Measurements from ENCODE around the gene DCDC2.
"Not testable (repeated sequence)": the region's sequence is repeated elsewhere in the genome, so short reads cannot be mapped to it uniquely, and the experiment has no call there.

The DCDC2 gene

DNA sequence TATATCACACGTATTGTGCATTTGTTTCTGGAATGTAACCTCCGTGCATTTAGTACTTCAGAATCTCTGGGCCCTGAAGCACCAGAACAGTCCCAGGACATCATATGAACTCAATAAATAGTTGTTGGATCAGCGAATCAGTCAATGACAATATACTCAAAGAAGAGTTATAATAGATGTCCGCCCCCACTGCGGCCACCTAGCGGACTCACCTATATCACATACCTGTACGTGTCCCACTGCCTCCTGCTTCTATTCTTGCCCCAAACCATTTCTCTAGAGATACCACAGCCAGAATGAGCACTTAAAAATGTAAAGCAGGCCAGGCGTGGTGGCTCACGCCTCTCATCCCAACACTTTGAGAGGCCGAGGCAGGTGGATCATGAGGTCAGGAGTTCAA lies 73.9 kb downstream of the DCDC2 start:
- no peak overlapping the region for H3K9ac ChIP-seq (ENCODE audit: low read length)
- H3K4me3 ChIP-seq (ENCODE audit: low read length), result no peak overlapping the region
- H3K9me3 ChIP-seq (ENCODE audit: control insufficient read depth, low read length), result no peaks in the 10 kb centered on the region
- H3K27me3 ChIP-seq (replicated peaks; ENCODE audit: control insufficient read depth, insufficient read depth, low read length), result peaks cover 13% of the 10 kb centered on the region
- DNase-seq (ENCODE audit: low read depth), result no peak
- peaks cover 5% of the 10 kb centered on the region for H3K4me1 ChIP-seq (ENCODE audit: control insufficient read depth, insufficient read depth, low read length)
- H3K36me3 ChIP-seq (ENCODE audit: control insufficient read depth, insufficient read depth, low read length, severe bottlenecking), result no peaks in the 10 kb centered on the region

DNA sequence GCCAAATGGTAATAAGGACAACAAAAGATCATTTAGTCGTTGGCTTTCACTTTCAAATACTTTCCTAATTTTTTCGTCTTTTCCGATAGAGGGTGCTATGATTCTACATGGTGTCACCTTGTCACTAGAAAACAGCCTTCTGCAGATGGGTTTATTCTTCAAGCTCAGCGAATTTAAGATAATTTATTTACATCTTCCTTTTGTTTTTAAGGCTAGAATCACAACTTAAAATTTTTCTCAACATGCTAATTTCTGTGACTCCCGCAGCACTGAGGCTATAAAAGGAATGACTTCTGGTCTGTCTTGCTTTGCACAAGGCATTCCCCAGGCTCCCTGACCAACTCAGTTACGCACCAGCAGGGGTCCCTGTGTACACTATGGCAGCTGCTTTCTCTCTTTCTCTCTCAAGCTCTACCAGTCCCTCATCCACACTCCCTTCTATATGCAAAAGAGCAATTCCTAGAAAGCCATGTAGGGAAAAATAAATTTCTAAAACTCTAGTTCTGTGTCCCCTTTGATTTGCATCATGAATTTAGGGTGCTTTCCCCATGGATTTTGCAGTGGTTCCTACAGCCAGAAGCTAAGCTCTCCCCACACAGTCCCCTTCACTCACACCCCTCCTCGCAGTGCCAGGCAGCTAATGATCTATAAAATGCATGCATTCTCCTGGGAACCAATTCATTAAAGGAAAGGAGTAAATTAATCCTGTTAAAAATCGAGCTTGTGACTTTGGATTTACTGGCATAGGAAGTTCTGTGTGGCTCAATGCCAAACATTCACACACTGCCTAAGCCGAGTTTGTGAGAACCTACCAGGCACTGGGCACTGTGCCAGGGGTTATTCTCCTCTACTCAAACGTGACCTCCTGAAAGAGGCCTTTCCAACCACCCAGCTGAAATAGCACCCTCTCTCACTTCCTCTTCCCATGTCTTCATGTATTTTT lies 74.5 kb downstream of the DCDC2 start:
- Histone ChIP-seq H3K27me3 (replicated peaks; ENCODE audit: control insufficient read depth, insufficient read depth, low read length) (peaks cover 20% of the 10 kb centered on the region), H3K4me3 (ENCODE audit: low read length) (peak overlapping the region; percentile 37), H3K4me1 (ENCODE audit: control insufficient read depth, insufficient read depth, low read length) (peaks cover 5% of the 10 kb centered on the region), H3K9ac (ENCODE audit: low read length) (no peak overlapping the region), H3K36me3 (ENCODE audit: control insufficient read depth, insufficient read depth, low read length, severe bottlenecking) (no peaks in the 10 kb centered on the region), H3K9me3 (ENCODE audit: control insufficient read depth, low read length) (no peaks in the 10 kb centered on the region)
- DNase-seq (ENCODE audit: low read depth), result peak; percentile 88

GRCh38 chr6:24274441-24275083 lies 83.3 kb downstream of the DCDC2 start:
- no peak overlapping the region for H3K9ac ChIP-seq (ENCODE audit: low read length)
- DNase-seq (ENCODE audit: low read depth), result peak; percentile 76
- H3K36me3 ChIP-seq (ENCODE audit: control insufficient read depth, insufficient read depth, low read length, severe bottlenecking), result no peaks in the 10 kb centered on the region
- no peak overlapping the region for H3K4me3 ChIP-seq (ENCODE audit: low read length)
- no peaks in the 10 kb centered on the region for H3K9me3 ChIP-seq (ENCODE audit: control insufficient read depth, low read length)
- no peaks in the 10 kb centered on the region for H3K4me1 ChIP-seq (ENCODE audit: control insufficient read depth, insufficient read depth, low read length)
- H3K27me3 ChIP-seq (replicated peaks; ENCODE audit: control insufficient read depth, insufficient read depth, low read length), result peaks cover 17% of the 10 kb centered on the region

- no peak overlapping the region for H3K9ac ChIP-seq (ENCODE audit: low read length)
- H3K4me1 ChIP-seq (ENCODE audit: control insufficient read depth, insufficient read depth, low read length), result no peaks in the 10 kb centered on the region
- no peaks in the 10 kb centered on the region for H3K9me3 ChIP-seq (ENCODE audit: control insufficient read depth, low read length)
- no peak overlapping the region for H3K4me3 ChIP-seq (ENCODE audit: low read length)
- peak; percentile 80 for DNase-seq (ENCODE audit: low read depth)
- H3K27me3 ChIP-seq (replicated peaks; ENCODE audit: control insufficient read depth, insufficient read depth, low read length), result peaks cover 6% of the 10 kb centered on the region
- H3K36me3 ChIP-seq (ENCODE audit: control insufficient read depth, insufficient read depth, low read length, severe bottlenecking), result no peaks in the 10 kb centered on the region
These were observed 84.6 kb downstream of the DCDC2 start for GRCh38 chr6:24273096-24273870.

GRCh38 chr6:24272553-24272952 lies 85.3 kb downstream of the DCDC2 start:
- Histone ChIP-seq H3K4me1 (ENCODE audit: control insufficient read depth, insufficient read depth, low read length) (no peaks in the 10 kb centered on the region), H3K27me3 (replicated peaks; ENCODE audit: control insufficient read depth, insufficient read depth, low read length) (no peaks in the 10 kb centered on the region), H3K9me3 (ENCODE audit: control insufficient read depth, low read length) (no peaks in the 10 kb centered on the region), H3K36me3 (ENCODE audit: control insufficient read depth, insufficient read depth, low read length, severe bottlenecking) (no peaks in the 10 kb centered on the region), H3K4me3 (ENCODE audit: low read length) (no peak overlapping the region), H3K9ac (ENCODE audit: low read length) (no peak overlapping the region)
- DNase-seq (ENCODE audit: low read depth), result peak; percentile 9

GRCh38 chr6:24272148-24272547 lies 85.7 kb downstream of the DCDC2 start:
- Histone ChIP-seq H3K9ac (ENCODE audit: low read length) (no peak overlapping the region), H3K36me3 (ENCODE audit: control insufficient read depth, insufficient read depth, low read length, severe bottlenecking) (no peaks in the 10 kb centered on the region), H3K4me1 (ENCODE audit: control insufficient read depth, insufficient read depth, low read length) (no peaks in the 10 kb centered on the region), H3K4me3 (ENCODE audit: low read length) (no peak overlapping the region), H3K9me3 (ENCODE audit: control insufficient read depth, low read length) (no peaks in the 10 kb centered on the region), H3K27me3 (replicated peaks; ENCODE audit: control insufficient read depth, insufficient read depth, low read length) (no peaks in the 10 kb centered on the region)
- no peak for DNase-seq (ENCODE audit: low read depth)

- no peak for DNase-seq (ENCODE audit: low read depth)
- H3K9ac ChIP-seq (ENCODE audit: low read length), result no peak overlapping the region
- H3K4me3 ChIP-seq (ENCODE audit: low read length), result no peak overlapping the region
- no peaks in the 10 kb centered on the region for H3K36me3 ChIP-seq (ENCODE audit: control insufficient read depth, insufficient read depth, low read length, severe bottlenecking)
- H3K27me3 ChIP-seq (replicated peaks; ENCODE audit: control insufficient read depth, insufficient read depth, low read length), result no peaks in the 10 kb centered on the region
- H3K9me3 ChIP-seq (ENCODE audit: control insufficient read depth, low read length), result no peaks in the 10 kb centered on the region
- no peaks in the 10 kb centered on the region for H3K4me1 ChIP-seq (ENCODE audit: control insufficient read depth, insufficient read depth, low read length)
These were observed 87.8 kb downstream of the DCDC2 start for GRCh38 chr6:24270011-24270410.

DNA sequence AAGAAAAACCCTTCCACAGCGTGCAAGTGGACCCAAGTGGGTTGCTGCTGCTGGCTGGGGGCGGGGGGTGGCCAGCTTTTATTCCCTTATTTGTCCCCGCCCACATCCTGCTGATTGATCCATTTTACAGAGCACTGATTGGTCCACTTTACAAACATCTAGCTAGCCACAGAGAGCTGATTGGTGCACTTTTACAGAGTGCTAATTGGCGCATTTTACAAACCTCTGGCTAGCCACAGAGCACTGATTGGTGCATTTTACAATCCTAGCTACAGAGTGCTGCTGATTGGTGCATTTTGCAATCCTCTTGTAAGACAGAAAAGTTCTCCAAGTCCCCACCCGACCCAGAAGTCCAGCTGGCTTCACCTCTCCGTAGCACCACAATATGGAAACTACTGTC lies 99.6 kb downstream of the DCDC2 start:
- H3K9ac ChIP-seq (ENCODE audit: low read length), result not testable (repeated sequence)

DNA sequence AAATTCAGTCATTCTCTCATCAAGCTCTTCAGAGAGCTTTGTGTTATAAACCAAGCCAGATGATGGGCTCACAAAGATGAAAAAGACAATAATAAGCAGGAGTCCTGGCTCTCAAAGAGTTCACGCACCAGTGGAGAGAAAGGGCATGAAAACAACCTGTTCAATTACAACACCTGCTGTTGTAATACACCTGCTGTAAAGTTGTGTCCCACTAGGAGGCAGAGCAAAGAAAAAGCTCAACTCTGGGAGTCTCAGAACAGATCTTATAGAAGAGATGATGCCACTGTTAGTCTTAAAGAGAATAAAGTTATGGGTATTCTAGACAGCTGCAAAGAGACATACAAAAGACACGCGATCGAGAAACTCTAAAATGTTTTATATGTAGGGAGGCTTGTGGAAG lies 100.6 kb downstream of the DCDC2 start:
- Histone ChIP-seq H3K9me3 (ENCODE audit: control insufficient read depth, low read length) (peaks cover 23% of the 10 kb centered on the region), H3K27me3 (replicated peaks; ENCODE audit: control insufficient read depth, insufficient read depth, low read length) (no peaks in the 10 kb centered on the region), H3K4me1 (ENCODE audit: control insufficient read depth, insufficient read depth, low read length) (no peaks in the 10 kb centered on the region), H3K36me3 (ENCODE audit: control insufficient read depth, insufficient read depth, low read length, severe bottlenecking) (no peaks in the 10 kb centered on the region), H3K9ac (ENCODE audit: low read length) (no peak overlapping the region), H3K4me3 (ENCODE audit: low read length) (no peak overlapping the region)
- DNase-seq (ENCODE audit: low read depth), result no peak

More for the DNA sequence above, 99.6 kb downstream of the DCDC2 start:
- not testable (repeated sequence) for H3K4me3 ChIP-seq (ENCODE audit: low read length); H3K27me3 ChIP-seq (replicated peaks; ENCODE audit: control insufficient read depth, insufficient read depth, low read length); H3K36me3 ChIP-seq (ENCODE audit: control insufficient read depth, insufficient read depth, low read length, severe bottlenecking); DNase-seq (ENCODE audit: low read depth); H3K4me1 ChIP-seq (ENCODE audit: control insufficient read depth, insufficient read depth, low read length)
- peaks cover 15% of the 10 kb centered on the region for H3K9me3 ChIP-seq (ENCODE audit: control insufficient read depth, low read length)

- DNase-seq (ENCODE audit: low read depth), result no peak
- H3K9ac ChIP-seq (ENCODE audit: low read length), result no peak overlapping the region
- H3K9me3 ChIP-seq (ENCODE audit: control insufficient read depth, low read length), result peaks cover 23% of the 10 kb centered on the region
- no peak overlapping the region for H3K4me3 ChIP-seq (ENCODE audit: low read length)
- no peaks in the 10 kb centered on the region for H3K27me3 ChIP-seq (replicated peaks; ENCODE audit: control insufficient read depth, insufficient read depth, low read length)
- no peaks in the 10 kb centered on the region for H3K36me3 ChIP-seq (ENCODE audit: control insufficient read depth, insufficient read depth, low read length, severe bottlenecking)
- H3K4me1 ChIP-seq (ENCODE audit: control insufficient read depth, insufficient read depth, low read length), result no peaks in the 10 kb centered on the region
These were observed 102.2 kb downstream of the DCDC2 start for GRCh38 chr6:24255676-24256075.

- no peak for DNase-seq (ENCODE audit: low read depth)
These were observed 104.5 kb downstream of the DCDC2 start for GRCh38 chr6:24253360-24253759.

More at GRCh38 chr6:24253360-24253759, 104.5 kb downstream of the DCDC2 start:
- Histone ChIP-seq H3K4me3 (ENCODE audit: low read length) (no peak overlapping the region), H3K27me3 (replicated peaks; ENCODE audit: control insufficient read depth, insufficient read depth, low read length) (no peaks in the 10 kb centered on the region), H3K9me3 (ENCODE audit: control insufficient read depth, low read length) (peaks cover 23% of the 10 kb centered on the region), H3K4me1 (ENCODE audit: control insufficient read depth, insufficient read depth, low read length) (no peaks in the 10 kb centered on the region), H3K9ac (ENCODE audit: low read length) (no peak overlapping the region), H3K36me3 (ENCODE audit: control insufficient read depth, insufficient read depth, low read length, severe bottlenecking) (no peaks in the 10 kb centered on the region)
